Choroid plexus epithelial cell (primary cell): ENCODE measurements around the gene ALDH8A1.
A peak's percentile ranks its signal among the peaks of the same experiment; 100 is the strongest.

Experiments used
- DNase-seq: peaks from one replicate; pipeline ENCODE4 v3.0.0-alpha.2; 2010; ENCODE audit warnings: low read depth
- H3K4me3 ChIP-seq: 2 replicates; pipeline ENCODE4 v1.5.1; 2011; ENCODE audit warnings: low read depth, mild to moderate bottlenecking, control low read depth, low read length, moderate library complexity
- TF ChIP-seq, protein P1 (sequence below): conservative IDR thresholded peaks from 2 replicates; pipeline ENCODE4 v1.5.1; 2011; ENCODE audit warnings: low read depth, mild to moderate bottlenecking, control low read depth, inconsistent platforms, low read length, moderate library complexity

The ALDH8A1 gene

GRCh38 chr6:134943522-134944111, 6.3 kb downstream of the ALDH8A1 start:
- no peak overlapping the region for H3K4me3 ChIP-seq
- TF ChIP-seq, protein P1, sequence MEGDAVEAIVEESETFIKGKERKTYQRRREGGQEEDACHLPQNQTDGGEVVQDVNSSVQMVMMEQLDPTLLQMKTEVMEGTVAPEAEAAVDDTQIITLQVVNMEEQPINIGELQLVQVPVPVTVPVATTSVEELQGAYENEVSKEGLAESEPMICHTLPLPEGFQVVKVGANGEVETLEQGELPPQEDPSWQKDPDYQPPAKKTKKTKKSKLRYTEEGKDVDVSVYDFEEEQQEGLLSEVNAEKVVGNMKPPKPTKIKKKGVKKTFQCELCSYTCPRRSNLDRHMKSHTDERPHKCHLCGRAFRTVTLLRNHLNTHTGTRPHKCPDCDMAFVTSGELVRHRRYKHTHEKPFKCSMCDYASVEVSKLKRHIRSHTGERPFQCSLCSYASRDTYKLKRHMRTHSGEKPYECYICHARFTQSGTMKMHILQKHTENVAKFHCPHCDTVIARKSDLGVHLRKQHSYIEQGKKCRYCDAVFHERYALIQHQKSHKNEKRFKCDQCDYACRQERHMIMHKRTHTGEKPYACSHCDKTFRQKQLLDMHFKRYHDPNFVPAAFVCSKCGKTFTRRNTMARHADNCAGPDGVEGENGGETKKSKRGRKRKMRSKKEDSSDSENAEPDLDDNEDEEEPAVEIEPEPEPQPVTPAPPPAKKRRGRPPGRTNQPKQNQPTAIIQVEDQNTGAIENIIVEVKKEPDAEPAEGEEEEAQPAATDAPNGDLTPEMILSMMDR: no peak
- DNase-seq: no peak

GRCh38 chr6:134938896-134939295, 11.0 kb downstream of the ALDH8A1 start:
- DNase-seq: no peak
- H3K4me3 ChIP-seq: no peak overlapping the region
- TF ChIP-seq, protein P1: no peak

- no peak overlapping the region for H3K4me3 ChIP-seq
- TF ChIP-seq, protein P1: no peak
- DNase-seq: no peak
These were observed 12.5 kb downstream of the ALDH8A1 start for GRCh38 chr6:134937426-134937825.

GRCh38 chr6:134936931-134937330, 13.0 kb downstream of the ALDH8A1 start:
- peak; percentile 14 for DNase-seq
- TF ChIP-seq, protein P1: no peak
- no peak overlapping the region for H3K4me3 ChIP-seq

GRCh38 chr6:134936476-134936875, 13.4 kb downstream of the ALDH8A1 start:
- TF ChIP-seq, protein P1: no peak
- no peak overlapping the region for H3K4me3 ChIP-seq
- DNase-seq: no peak

DNA sequence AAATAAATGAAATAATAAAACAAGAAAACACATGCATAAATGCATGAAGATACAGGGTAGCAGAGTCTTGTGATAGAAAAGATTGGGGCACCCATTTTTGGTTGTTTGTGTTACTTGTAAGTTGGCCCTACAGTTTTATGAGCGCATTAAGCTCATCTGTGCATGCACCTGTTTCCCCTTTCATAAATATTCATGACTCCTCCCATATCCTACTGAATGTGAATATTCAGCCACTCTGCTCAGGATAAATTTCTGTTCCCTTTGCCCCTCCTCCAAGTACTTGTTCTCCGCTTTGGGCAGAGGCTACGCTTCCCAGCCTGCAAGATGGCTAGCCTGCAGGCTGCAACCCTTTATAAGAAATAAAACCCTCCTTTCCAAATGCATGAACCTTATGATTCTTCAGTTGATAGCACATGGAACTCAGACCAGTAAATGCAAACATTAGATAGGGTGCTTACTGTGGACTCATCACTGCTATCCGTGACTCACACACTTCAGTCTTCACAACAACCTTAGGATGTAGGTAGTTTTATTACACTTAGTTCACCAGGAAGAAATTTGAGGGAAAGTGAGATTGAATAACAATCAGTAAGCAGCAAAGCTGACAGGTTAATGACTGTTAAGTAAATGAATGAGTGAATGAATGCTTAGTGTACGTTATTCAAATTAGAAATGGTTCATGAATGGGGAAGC, 15.0 kb downstream of the ALDH8A1 start:
- no peak for DNase-seq
- no peak overlapping the region for H3K4me3 ChIP-seq
- TF ChIP-seq, protein P1: no peak
